Calu3 (cell line): ENCODE results near the gene EFCAB6. TPM values are rescaled to one million over a fixed set of nuclear protein-coding genes. Genes with fewer than 3 reads are reported as not detected.

Source experiments
- BruUV-seq: library from RNA; stranded (reverse); fragments of 400-500 nt; replicated peaks from 2 replicates; lab custom pipeline; 2021; lab: Mats Ljungman, UMichigan
- CTCF ChIA-PET: fragments of 300-600 bp; sonication (Branson Sonifier 250); formaldehyde crosslinking; loops from one replicate; lab custom pipeline; 2022; ENCODE audit warnings: antibody characterized with exemption; lab: Charles Lee
- DNase-seq: peaks from one replicate; pipeline ENCODE4 v3.0.0; 2022
- H3K27ac Mint-ChIP-seq: one replicate; pipeline ENCODE4 v1.8.0; 2022; ENCODE audit warnings: mixed read lengths; ENCODE audit not compliant: unreplicated experiment
- H3K27me3 Mint-ChIP-seq: one replicate; pipeline ENCODE4 v1.8.0; 2022; ENCODE audit warnings: mixed read lengths; ENCODE audit not compliant: unreplicated experiment
- H3K36me3 Mint-ChIP-seq: one replicate; pipeline ENCODE4 v1.8.0; 2022; ENCODE audit warnings: mild to moderate bottlenecking, moderate library complexity, mixed read lengths; ENCODE audit not compliant: insufficient read depth, unreplicated experiment
- H3K4me1 Mint-ChIP-seq: one replicate; pipeline ENCODE4 v1.8.0; 2022; ENCODE audit warnings: mild to moderate bottlenecking, low read depth, mixed read lengths; ENCODE audit not compliant: unreplicated experiment
- H3K4me3 Mint-ChIP-seq: one replicate; pipeline ENCODE4 v1.8.0; 2022; ENCODE audit warnings: mild to moderate bottlenecking, low read depth, moderate library complexity, mixed read lengths; ENCODE audit not compliant: unreplicated experiment
- H3K9me3 Mint-ChIP-seq: one replicate; pipeline ENCODE4 v1.8.0; 2022; ENCODE audit warnings: low read depth, mixed read lengths; ENCODE audit not compliant: unreplicated experiment
- CTCF ChIP-seq: fragments of 200-600 bp; IDR thresholded peaks from one replicate; pipeline ENCODE4 v1.8.0; 2022; ENCODE audit warnings: antibody characterized with exemption; ENCODE audit not compliant: unreplicated experiment
- intact Hi-C: fragments of 100-400 bp; cut with micrococcal nuclease; formaldehyde crosslinking; loops from one replicate; pipeline ENCODE4 v1.10.0; 2022; ENCODE audit not compliant: unreplicated experiment
- total RNA-seq: library from RNA; stranded (reverse); gene quantifications from 2 replicates; pipeline ENCODE4 v1.2.3, GENCODE V29; 2022

Gene EFCAB6
- total RNA-seq, 1 experiment from 2014 or later, result 2.2 TPM

GRCh38 chr22:43500792-43501785 lies 311.0 kb downstream of the EFCAB6 start:
- no peak for DNase-seq
- Mint-ChIP-seq H3K4me1 (no peaks in the 10 kb centered on the region), H3K27ac (no peak overlapping the region), H3K36me3 (no peaks in the 10 kb centered on the region), H3K4me3 (no peak overlapping the region), H3K9me3 (no peaks in the 10 kb centered on the region), H3K27me3 (peaks cover 18% of the 10 kb centered on the region)
- intact Hi-C loops, result no loop called here
- CTCF ChIA-PET, result no interaction called here
- no TSS peak for BruUV-seq
- no peak for TF ChIP-seq CTCF

GRCh38 chr22:43498856-43499253 lies 313.2 kb downstream of the EFCAB6 start:
- Mint-ChIP-seq H3K27ac (no peak overlapping the region), H3K4me3 (no peak overlapping the region), H3K4me1 (no peaks in the 10 kb centered on the region), H3K9me3 (peaks cover 3% of the 10 kb centered on the region), H3K36me3 (no peaks in the 10 kb centered on the region), H3K27me3 (peaks cover 18% of the 10 kb centered on the region)
- DNase-seq, result no peak
- no peak for TF ChIP-seq CTCF
- intact Hi-C loops, result no loop called here
- CTCF ChIA-PET, result interaction anchor here (1.2 kb wide), 1 partner anchor 20 kb away, joined by 3 read pairs; no protein-coding TSS in a partner anchor
- BruUV-seq, result no TSS peak

GRCh38 chr22:43497956-43498855 lies 313.9 kb downstream of the EFCAB6 start:
- CTCF ChIA-PET, result interaction anchor here (1.2 kb wide), 1 partner anchor 21 kb away, joined by 3 read pairs; no protein-coding TSS in a partner anchor
- intact Hi-C loops, result no loop called here
- Mint-ChIP-seq H3K4me3 (no peak overlapping the region), H3K27ac (no peak overlapping the region), H3K27me3 (peaks cover 18% of the 10 kb centered on the region), H3K36me3 (no peaks in the 10 kb centered on the region), H3K9me3 (peaks cover 3% of the 10 kb centered on the region), H3K4me1 (no peaks in the 10 kb centered on the region)
- no TSS peak for BruUV-seq
- no peak for TF ChIP-seq CTCF
- no peak for DNase-seq

- Mint-ChIP-seq H3K4me1 (no peaks in the 10 kb centered on the region), H3K36me3 (no peaks in the 10 kb centered on the region), H3K27me3 (peaks cover 34% of the 10 kb centered on the region), H3K27ac (no peak overlapping the region), H3K9me3 (peaks cover 7% of the 10 kb centered on the region), H3K4me3 (no peak overlapping the region)
- DNase-seq, result no peak
- TF ChIP-seq CTCF, result no peak
- intact Hi-C loops, result no loop called here
- no TSS peak for BruUV-seq
- CTCF ChIA-PET, result no interaction called here
Observed at GRCh38 chr22:43493297-43493696, 318.8 kb downstream of the EFCAB6 start.
